Measurements from ENCODE around the gene NAALADL2. TPM values are rescaled to one million over a fixed set of nuclear protein-coding genes. Genes with fewer than 3 reads are reported as not detected.

The NAALADL2 gene
- total and polyA plus RNA-seq, 2 of the 8 experiments (the other 6 are each of a cell fraction or from before 2014, with no cell fraction given): 0.12 to 0.22 TPM

- H3K27me3 ChIP-seq (replicated peaks in 1 of 4; ENCODE audit: control insufficient read depth in 3 of 4, extremely low read depth in 1 of 4, insufficient read depth in 3 of 4, low read length in 3 of 4): peaks cover 0 to 1% (median 0%) of the 10 kb centered on the region in 4 experiments; a peak in 1 of 7 replicates
- H2BK15ac ChIP-seq (ENCODE audit: low read length): no peak overlapping the region
- no peaks in the 10 kb centered on the region for H3K79me2 ChIP-seq (ENCODE audit: control insufficient read depth in 1 of 2, insufficient read depth in 2 of 2, low read length in 2 of 2)
- no peak overlapping the region for H3K18ac ChIP-seq (ENCODE audit: extremely low read depth, low read length)
- H3K4me3 ChIP-seq (ENCODE audit: extremely low read depth in 1 of 4, insufficient read depth in 2 of 4, low read depth in 3 of 4, low read length in 4 of 4): no peak overlapping the region
- peaks cover 0 to 3% (median 1%) of the 10 kb centered on the region in 4 experiments; a peak in 2 of 7 replicates for H3K4me1 ChIP-seq (replicated peaks in 1 of 4; ENCODE audit: control insufficient read depth in 3 of 4, insufficient read depth in 4 of 4, low read length in 3 of 4)
- H4K91ac ChIP-seq (replicated peaks; ENCODE audit: insufficient read length, low read length): no peak overlapping the region
- no peak overlapping the region for H3K4ac ChIP-seq (replicated peaks; ENCODE audit: insufficient read length, low read depth, low read length)
- no peak overlapping the region for H3K9ac ChIP-seq (replicated peaks in 1 of 4; ENCODE audit: extremely low read depth in 1 of 4, low read depth in 3 of 4, low read length in 3 of 4)
- CTCF ChIA-PET (ENCODE audit: partially characterized antibody): no interaction called here
- no peak for TF ChIP-seq SP2 (IDR thresholded peaks at IDR 0.05; ENCODE audit: low read length)
- no peak for TF ChIP-seq NRF1 (IDR thresholded peaks at IDR 0.05; ENCODE audit: low read depth, low read length)
- no peak for TF ChIP-seq RFX5 (IDR thresholded peaks at IDR 0.05; ENCODE audit: borderline replicate concordance, low read depth, low read length)
- TF ChIP-seq ZNF274 (IDR thresholded peaks at IDR 0.05; ENCODE audit: borderline replicate concordance, extremely low read depth, low read length): no peak
- no peak for TF ChIP-seq EP300 (IDR thresholded peaks at IDR 0.05; ENCODE audit: borderline replicate concordance in 1 of 2, low read depth in 2 of 2, low read length in 2 of 2)
- TF ChIP-seq KDM4A (IDR thresholded peaks at IDR 0.05; ENCODE audit: low read depth, low read length, severe bottlenecking): no peak
- no peak for TF ChIP-seq ATF2 (IDR thresholded peaks at IDR 0.05; ENCODE audit: low read length)
- TF ChIP-seq CREB1 (IDR thresholded peaks at IDR 0.05): no peak
- TF ChIP-seq SP1 (IDR thresholded peaks at IDR 0.05; ENCODE audit: low read depth, low read length): no peak
- no peak for TF ChIP-seq SIRT6 (IDR thresholded peaks at IDR 0.05; ENCODE audit: low read length)
- POLR2A ChIA-PET (ENCODE audit: partially characterized antibody): no interaction called here
- no peak overlapping the region for H3K27ac ChIP-seq (ENCODE audit: low read depth, low read length)
- H3K36me3 ChIP-seq (ENCODE audit: control insufficient read depth in 2 of 4, insufficient read depth in 4 of 4, low read length in 3 of 4): no peaks in the 10 kb centered on the region
- no peak for FAIRE-seq
- no peak overlapping the region for H4K8ac ChIP-seq (ENCODE audit: extremely low read depth, insufficient read depth, low read length)
- no peak overlapping the region for H3K23ac ChIP-seq (ENCODE audit: insufficient read length)
- H3K56ac ChIP-seq (replicated peaks; ENCODE audit: insufficient read length, low read depth, low read length): no peak overlapping the region
- DNase-seq (ENCODE audit: low read depth in 1 of 2, low spot score in 2 of 2): no peak
- H4K20me1 ChIP-seq (replicated peaks in 1 of 2; ENCODE audit: control insufficient read depth in 1 of 2, insufficient read depth in 2 of 2, low read length in 2 of 2): no peaks in the 10 kb centered on the region
- 98% methylated on average over 4 of the region's 4 CpGs; no CpG with 5 or more reads in 1 of the 2 experiments for WGBS, 2 experiments (ENCODE audit: extremely low coverage in 1 of 2, insufficient coverage in 1 of 2, insufficient read length in 1 of 2, insufficient replicate concordance in 2 of 2, low coverage in 1 of 2, low lambda C conversion rate in 2 of 2, missing lambda C conversion rate in 1 of 2)
- no peak overlapping the region for H2AK5ac ChIP-seq (ENCODE audit: low read depth, low read length)
- no peak overlapping the region for H3K4me2 ChIP-seq (ENCODE audit: insufficient read depth in 1 of 2, low read depth in 2 of 2, low read length in 2 of 2)
- H3K9me3 ChIP-seq (ENCODE audit: insufficient read depth in 2 of 2, low read depth in 1 of 2, low read length in 1 of 2): no peaks in the 10 kb centered on the region; a peak in 1 of 4 replicates
- no peak overlapping the region for H2BK20ac ChIP-seq (ENCODE audit: low read length)
- H2AFZ ChIP-seq (ENCODE audit: low read length): no peak overlapping the region
- H2BK120ac ChIP-seq (replicated peaks; ENCODE audit: low read depth, low read length): no peak overlapping the region
- no peak overlapping the region for H4K5ac ChIP-seq (ENCODE audit: insufficient read length, low read depth, low read length)
- no peak overlapping the region for H2BK12ac ChIP-seq (ENCODE audit: low read depth, low read length)
- no peaks in the 10 kb centered on the region for H3K79me1 ChIP-seq (ENCODE audit: low read depth, low read length)
- H3K14ac ChIP-seq (ENCODE audit: insufficient read length): no peak overlapping the region
- no peaks in the 10 kb centered on the region for H3K23me2 ChIP-seq (ENCODE audit: low read depth, low read length)
- no peak overlapping the region for H2BK5ac ChIP-seq (ENCODE audit: low read depth, low read length)
These were observed 290.5 kb downstream of the NAALADL2 start for GRCh38 chr3:175149675-175150074.
